DMS 273 treated with DMSO at 0.1 percent for 48 hours (cell line): ENCODE data around the gene LUZP2.
"Not testable (repeated sequence)": the region's sequence is repeated elsewhere in the genome, so short reads cannot be mapped to it uniquely, and the experiment has no call there.

Experiments used
- DNase-seq: peaks from one replicate; lab custom pipeline; 2025; lab: John Stamatoyannopoulos, UW

LUZP2 gene

GRCh38 chr11:24820541-24820940, 323.7 kb downstream of the LUZP2 start:
- no peak for DNase-seq

- DNase-seq: no peak
These were observed 332.2 kb downstream of the LUZP2 start for GRCh38 chr11:24828938-24829605.

- DNase-seq: no peak
These were observed 336.7 kb downstream of the LUZP2 start for GRCh38 chr11:24833573-24833972.

GRCh38 chr11:24837112-24837511, 340.3 kb downstream of the LUZP2 start:
- no peak for DNase-seq

GRCh38 chr11:24842308-24842707, 345.5 kb downstream of the LUZP2 start:
- no peak for DNase-seq

GRCh38 chr11:24844406-24844805, 347.6 kb downstream of the LUZP2 start:
- no peak for DNase-seq

GRCh38 chr11:24848857-24849256, 352.0 kb downstream of the LUZP2 start:
- DNase-seq: no peak

- no peak for DNase-seq
These were observed 359.1 kb downstream of the LUZP2 start for GRCh38 chr11:24855951-24856350.

GRCh38 chr11:24859801-24860300, 363.0 kb downstream of the LUZP2 start:
- DNase-seq: no peak

GRCh38 chr11:24861440-24861839, 364.6 kb downstream of the LUZP2 start:
- DNase-seq: no peak

GRCh38 chr11:24866743-24867142, 369.9 kb downstream of the LUZP2 start:
- no peak for DNase-seq

- DNase-seq: no peak
These were observed 373.2 kb downstream of the LUZP2 start for GRCh38 chr11:24870048-24870447.

GRCh38 chr11:24872186-24872585, 375.3 kb downstream of the LUZP2 start:
- no peak for DNase-seq

- DNase-seq: no peak
These were observed 375.9 kb downstream of the LUZP2 start for GRCh38 chr11:24872651-24873311.

GRCh38 chr11:24880962-24881361, 384.1 kb downstream of the LUZP2 start:
- DNase-seq: no peak

- DNase-seq: no peak
These were observed 388.8 kb downstream of the LUZP2 start for GRCh38 chr11:24885580-24886173.

- no peak for DNase-seq
These were observed 390.2 kb downstream of the LUZP2 start for GRCh38 chr11:24886880-24887619.

GRCh38 chr11:24890426-24890825, 393.6 kb downstream of the LUZP2 start:
- no peak for DNase-seq

GRCh38 chr11:24891845-24892492, 395.1 kb downstream of the LUZP2 start:
- not testable (repeated sequence) for DNase-seq

- DNase-seq: no peak
These were observed 399.4 kb downstream of the LUZP2 start for GRCh38 chr11:24896118-24896835.

GRCh38 chr11:24900514-24900913, 403.7 kb downstream of the LUZP2 start:
- no peak for DNase-seq
